HG03280 (cell line): ENCODE measurements around the gene SH3GL1.

Experiments used
- ATAC-seq: cut with Tn5 transposase; IDR thresholded peaks from one replicate; pipeline ENCODE4 v1.9.1; 2021; ENCODE audit warnings: mild to moderate bottlenecking, moderate library complexity; ENCODE audit not compliant: unreplicated experiment

Gene SH3GL1

GRCh38 chr19:4399812-4400134, 574 bp downstream of the SH3GL1 start:
- peak; percentile 1 for ATAC-seq

GRCh38 chr19:4396949-4397783, 3.2 kb downstream of the SH3GL1 start:
- no peak for ATAC-seq

GRCh38 chr19:4393947-4394590, 6.3 kb downstream of the SH3GL1 start:
- ATAC-seq: no peak

GRCh38 chr19:4391701-4392483, 8.5 kb downstream of the SH3GL1 start:
- ATAC-seq: no peak

- no peak for ATAC-seq
These were observed 9.0 kb downstream of the SH3GL1 start for GRCh38 chr19:4391306-4391693.

- ATAC-seq: no peak
These were observed 9.6 kb downstream of the SH3GL1 start for GRCh38 chr19:4390567-4391305.

- no peak for ATAC-seq
These were observed 10.3 kb downstream of the SH3GL1 start for GRCh38 chr19:4390017-4390566.

- ATAC-seq: no peak
These were observed 10.8 kb downstream of the SH3GL1 start for GRCh38 chr19:4389511-4390016.

GRCh38 chr19:4389064-4389375, 11.3 kb downstream of the SH3GL1 start:
- no peak for ATAC-seq

- no peak for ATAC-seq
These were observed 11.8 kb downstream of the SH3GL1 start for GRCh38 chr19:4388337-4389063.

GRCh38 chr19:4386041-4386782, 14.1 kb downstream of the SH3GL1 start:
- ATAC-seq: no peak

GRCh38 chr19:4385291-4386040, 14.9 kb downstream of the SH3GL1 start:
- no peak for ATAC-seq

GRCh38 chr19:4380254-4380727, 20.1 kb downstream of the SH3GL1 start:
- ATAC-seq: no peak

GRCh38 chr19:4379383-4380253, 20.7 kb downstream of the SH3GL1 start:
- no peak for ATAC-seq

GRCh38 chr19:4378886-4379285, 21.5 kb downstream of the SH3GL1 start:
- no peak for ATAC-seq

- no peak for ATAC-seq
These were observed 23.2 kb downstream of the SH3GL1 start for GRCh38 chr19:4376991-4377781.

- no peak for ATAC-seq
These were observed 23.7 kb downstream of the SH3GL1 start for GRCh38 chr19:4376671-4376990.
